H7 (cell line): Measurements from ENCODE around the gene SERTAD1. TPM values are rescaled to one million over a fixed set of nuclear protein-coding genes. Genes with fewer than 3 reads are reported as not detected.

Experiments
- total RNA-seq: library from RNA; depleted of rRNA; stranded (reverse); fragments of >200 nt; shearing (Covaris generic); gene quantifications from 2 replicates; pipeline ENCODE4 v1.2.3, GENCODE V29; 2014; rRNA removed

SERTAD1 gene
- total RNA-seq, 1 experiment from 2014 or later = 4.4 TPM

Other genes with a start within 250 kb of the SERTAD1 start
- 16.7 and 24.5 TPM in 2 replicates for gene MAP3K10, start 234.6 kb downstream of the SERTAD1 start, total RNA-seq
- gene TTC9B, start 207.6 kb downstream of the SERTAD1 start, total RNA-seq = not detected in 2 replicates
- 0.87 TPM in 1 of 2 replicates, not detected in the other for gene CCNP, start 199.3 kb downstream of the SERTAD1 start, total RNA-seq
- 112 and 126 TPM in 2 replicates for gene AKT2, start 140.6 kb downstream of the SERTAD1 start, total RNA-seq
- 8.2 and 11.8 TPM in 2 replicates for gene C19orf47, start 77.6 kb downstream of the SERTAD1 start, total RNA-seq
- gene PLD3, start 77.3 kb downstream of the SERTAD1 start, total RNA-seq = 332 and 352 TPM in 2 replicates
- gene HIPK4, start 35.8 kb downstream of the SERTAD1 start, total RNA-seq = 0.15 and 0.24 TPM in 2 replicates
- 5.0 and 10.7 TPM in 2 replicates for gene PRX, start 12.6 kb downstream of the SERTAD1 start, total RNA-seq
- gene SERTAD3, start 18.3 kb upstream of the SERTAD1 start, total RNA-seq = 26.0 and 29.9 TPM in 2 replicates
- gene BLVRB, start 39.8 kb upstream of the SERTAD1 start, total RNA-seq = 43.6 and 53.8 TPM in 2 replicates
- 0.78 and 1.1 TPM in 2 replicates for gene SPTBN4, start 41.0 kb upstream of the SERTAD1 start, total RNA-seq
- gene SHKBP1, start 150.9 kb upstream of the SERTAD1 start, total RNA-seq = 52.3 and 58.2 TPM in 2 replicates
- gene LTBP4, start 175.4 kb upstream of the SERTAD1 start, total RNA-seq = 54.6 and 83.1 TPM in 2 replicates